Motor neuron (in vitro differentiated cells): ENCODE measurements around the gene MEIS1. TPM values are rescaled to one million over a fixed set of nuclear protein-coding genes. Genes with fewer than 3 reads are reported as not detected.
A peak's percentile ranks its signal among the peaks of the same experiment; 100 is the strongest.

ENCODE experiments used
- ATAC-seq, 8 experiments: fragments of 200-7000 bp; cut with Tn5 transposase; replicated peaks in 6 of 8; 2 replicates each; pipeline ENCODE4 v1.8.0; 2021; ENCODE audit warnings: mild to moderate bottlenecking in 8 of 8, moderate library complexity in 8 of 8
- H3K27ac ChIP-seq, 2 donors: fragments of 250-450 bp; sonication (Bioruptor Pico); 2 replicates each; pipeline ENCODE4 v1.9.0; 2021; ENCODE audit warnings: antibody characterized with exemption in 2 of 2, mild to moderate bottlenecking in 2 of 2, moderate library complexity in 1 of 2
- H3K4me1 ChIP-seq, 2 donors: fragments of 250-450 bp; sonication (Bioruptor Pico); replicated peaks in 1 of 2; 2 replicates each; pipeline ENCODE4 v1.6.1; 2021; ENCODE audit warnings: antibody characterized with exemption in 2 of 2, mild to moderate bottlenecking in 2 of 2, moderate library complexity in 1 of 2
- H3K4me3 ChIP-seq, 5 donors: fragments of 250-450 bp; sonication (Bioruptor Pico); 2 replicates each; pipeline ENCODE4 v1.9.0; 2021; ENCODE audit warnings: antibody characterized with exemption in 5 of 5, mild to moderate bottlenecking in 5 of 5, moderate library complexity in 4 of 5
- WGBS, 10 experiments: fragments of 450-650 bp; shearing (Covaris generic); methylation state at CpG; one replicate each; pipeline ENCODE4 v1.0.0; 2022; 5-methylcytosine and 5-hydroxymethylcytosine counted together
- in situ Hi-C, 9 experiments: fragments of 400-800 bp; cut with MboI; loops; one replicate each; pipeline ENCODE4 v1.15.0; 2021; ENCODE audit warnings: low sequenced_read_pairs in 9 of 9, low pct_unique_long_range_greater_than_20kb in 2 of 9; ENCODE audit not compliant: unreplicated experiment in 9 of 9
- total RNA-seq, 8 experiments: library from RNA; unstranded; fragments of 300-600 nt; gene quantifications; 2 replicates each; pipeline versions ENCODE4 v1.2.3 to v1.2.4, GENCODE V29; 2022

The MEIS1 gene
- total RNA-seq, 8 experiments from 2014 or later: 11.7 to 241 (median 152) TPM

- Histone ChIP-seq H3K4me1 (peaks cover 12 to 75% of the 10 kb centered on the region in 2 donors), H3K4me3 (no peak overlapping the region), H3K27ac (no peak overlapping the region)
- in situ Hi-C loops: no loop called here
- ATAC-seq: no peak
These were observed 17.3 kb downstream of the MEIS1 start for GRCh38 chr2:66452214-66452613.

DNA sequence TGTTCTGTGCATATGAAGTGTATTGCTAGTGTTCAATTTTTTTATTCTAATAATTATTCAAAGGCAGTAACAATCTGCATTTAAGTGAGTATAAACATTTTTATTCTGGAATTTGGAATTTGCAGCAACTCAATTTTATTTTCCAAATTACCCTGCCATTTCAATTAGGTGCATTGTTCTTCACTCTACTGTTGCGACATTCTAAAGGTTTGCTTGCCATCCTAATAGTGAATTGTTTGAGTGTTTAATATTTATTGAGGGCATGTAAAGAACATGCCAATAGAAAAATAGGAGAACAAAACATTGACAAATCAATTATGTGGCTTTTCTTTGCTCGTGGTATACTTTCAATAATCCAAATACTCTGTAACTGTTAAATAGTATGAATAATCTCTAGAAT is 18.0 kb downstream of the MEIS1 start:
- no peak overlapping the region for H3K4me3 ChIP-seq
- WGBS, 10 experiments: 33 to 94% (median 80%) methylated on average over 1 to 2 of the region's 2 CpGs; no CpG with 5 or more reads in 1 of the 10 experiments

GRCh38 chr2:66455490-66455889 is 20.6 kb downstream of the MEIS1 start:
- H3K4me1 ChIP-seq: peaks cover 25 to 67% of the 10 kb centered on the region in 2 donors
- ATAC-seq: no peak
- no peak overlapping the region for H3K4me3 ChIP-seq
- no peak overlapping the region for H3K27ac ChIP-seq
- 80 to 100% (median 98%) methylated on average over 1 to 2 of the region's 2 CpGs; no CpG with 5 or more reads in 2 of the 10 experiments for WGBS, 10 experiments
- in situ Hi-C loops: no loop called here

More for the DNA sequence above, 18.0 kb downstream of the MEIS1 start:
- no peak overlapping the region for H3K27ac ChIP-seq
- in situ Hi-C loops: no loop called here
- H3K4me1 ChIP-seq: peaks cover 8 to 68% of the 10 kb centered on the region in 2 donors
- ATAC-seq: no peak

- peak in 1 of 8 experiments; percentile 45 for ATAC-seq
- in situ Hi-C loops: no loop called here
- WGBS, 10 experiments: 50 to 91% (median 79%) methylated on average over 1 to 7 of the region's 7 CpGs
- Histone ChIP-seq H3K4me3 (no peak overlapping the region), H3K4me1 (peaks cover 32 to 68% of the 10 kb centered on the region in 2 donors), H3K27ac (no peak overlapping the region)
These were observed 21.5 kb downstream of the MEIS1 start for GRCh38 chr2:66456183-66457041.

- Histone ChIP-seq H3K4me3 (no peak overlapping the region), H3K4me1 (peaks cover 43 to 68% of the 10 kb centered on the region in 2 donors), H3K27ac (no peak overlapping the region)
- WGBS, 10 experiments: 90 to 100% (median 95%) methylated on average over 1 to 6 of the region's 6 CpGs; no CpG with 5 or more reads in 6 of the 10 experiments
- in situ Hi-C loops: no loop called here
- ATAC-seq: no peak
These were observed 22.6 kb downstream of the MEIS1 start for GRCh38 chr2:66457545-66457944.

DNA sequence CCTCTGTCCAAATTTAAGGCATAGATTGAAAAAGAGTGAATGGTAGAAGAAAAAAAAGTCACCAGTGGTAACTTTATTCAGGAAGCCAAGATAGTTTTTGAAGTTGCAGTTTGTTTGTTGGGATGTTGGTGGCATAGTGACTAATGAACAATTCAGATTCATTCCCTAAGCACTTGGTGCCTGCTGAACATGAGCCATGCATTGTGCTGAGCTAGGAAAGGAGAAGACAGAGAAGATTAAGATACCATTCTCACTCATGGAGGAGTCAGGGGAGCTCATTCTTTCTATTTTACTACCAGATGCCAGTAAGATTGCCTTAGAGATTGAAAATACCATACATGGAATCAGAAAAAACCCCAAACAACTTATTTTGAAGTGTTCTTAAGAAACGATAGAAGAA is 25.1 kb downstream of the MEIS1 start:
- peak in 4 of 8 experiments; percentile 14 to 51 (median 26) for ATAC-seq
- in situ Hi-C loops: no loop called here
- whole genome bisulfite sequencing, 10 experiments: 38 to 100% (median 100%) methylated on average over 1 of the region's 1 CpG; no CpG with 5 or more reads in 1 of the 10 experiments
- no peak overlapping the region for H3K4me3 ChIP-seq
- no peak overlapping the region for H3K27ac ChIP-seq
- H3K4me1 ChIP-seq: peaks cover 63 to 76% of the 10 kb centered on the region in 2 donors

DNA sequence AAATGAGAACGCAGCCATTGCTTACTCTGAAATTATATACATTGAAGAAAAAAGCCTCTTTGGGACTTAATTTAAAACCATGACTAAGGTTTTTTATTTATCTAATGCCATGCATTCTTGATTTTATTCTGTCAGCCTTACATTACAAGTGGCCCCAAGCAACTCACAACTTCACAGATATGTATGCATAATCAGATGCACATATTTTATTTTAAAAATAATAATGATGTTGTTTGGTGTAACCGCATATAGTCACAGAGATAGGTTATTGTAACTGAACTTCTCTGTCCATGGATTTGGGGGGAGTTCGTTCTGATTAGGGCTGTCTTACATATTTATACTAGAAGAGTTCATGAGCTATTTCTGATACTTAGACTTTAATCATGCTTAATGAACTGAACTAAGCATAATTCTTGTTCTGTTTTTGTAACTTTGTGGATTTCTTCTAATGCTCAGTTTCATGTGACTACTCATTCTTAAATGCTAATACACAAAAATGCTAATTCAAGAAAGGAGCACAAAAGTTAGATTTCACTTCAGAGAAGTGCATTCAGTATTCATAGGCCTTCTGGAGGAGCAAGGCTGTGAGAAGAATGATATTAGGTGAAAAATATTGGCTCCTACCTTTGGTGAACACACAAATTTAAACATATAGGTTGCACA is 26.2 kb downstream of the MEIS1 start:
- in situ Hi-C loops: no loop called here
- ATAC-seq: peak in 3 of 8 experiments; percentile 64 to 92 (median 74)
- H3K4me1 ChIP-seq: peaks cover 66 to 78% of the 10 kb centered on the region in 2 donors

DNA sequence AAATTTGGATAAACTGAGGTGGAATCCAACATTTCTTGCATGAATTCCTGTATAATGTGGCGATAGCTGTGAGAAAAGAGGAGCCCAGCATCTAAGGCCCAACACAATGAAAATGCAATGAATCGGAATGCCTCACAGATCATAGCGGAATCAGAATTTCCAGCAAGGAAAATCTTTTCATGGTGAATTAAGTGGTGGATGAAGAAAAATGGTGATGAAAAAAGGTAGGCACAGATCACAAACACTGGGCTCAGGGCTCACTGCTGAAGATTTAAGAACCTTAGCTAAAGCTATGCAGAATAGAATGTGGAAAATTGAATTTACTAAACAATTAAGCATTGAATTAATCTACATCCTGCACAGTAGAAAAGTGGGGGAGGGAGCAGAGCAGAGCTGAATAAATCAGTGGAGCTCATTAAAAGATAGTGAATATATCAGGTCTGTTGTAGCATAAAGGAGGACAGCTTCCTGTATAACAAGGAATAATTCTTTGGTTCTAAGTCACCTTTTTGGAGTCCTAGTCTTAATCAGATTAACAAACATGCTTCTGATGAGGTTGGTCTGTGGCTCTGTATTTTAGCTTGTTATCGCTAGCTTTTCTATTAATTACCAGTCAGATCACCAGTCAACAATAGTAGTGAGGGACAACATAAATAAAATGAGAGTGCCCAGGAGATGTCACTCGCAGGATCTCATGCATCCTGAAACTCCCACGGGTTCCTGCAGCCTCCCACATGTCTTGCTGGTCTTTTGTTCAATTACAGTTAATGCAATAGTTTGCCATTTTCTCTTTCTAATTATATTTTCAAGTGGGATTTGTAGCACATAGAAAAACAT is 27.0 kb downstream of the MEIS1 start:
- in situ Hi-C loops: no loop called here
- Histone ChIP-seq H3K27ac (no peak overlapping the region), H3K4me3 (no peak overlapping the region), H3K4me1 (peaks cover 72 to 86% of the 10 kb centered on the region in 2 donors)
- ATAC-seq: peak in 6 of 8 experiments; percentile 7 to 72 (median 58)
- 43 to 97% (median 63%) methylated on average over 2 to 6 of the region's 6 CpGs for WGBS, 10 experiments

More for the DNA sequence above, 26.2 kb downstream of the MEIS1 start:
- Histone ChIP-seq H3K27ac (no peak overlapping the region), H3K4me3 (no peak overlapping the region)
- WGBS, 10 experiments: 0 to 100% (median 95%) methylated on average over 1 to 3 of the region's 3 CpGs; no CpG with 5 or more reads in 2 of the 10 experiments

DNA sequence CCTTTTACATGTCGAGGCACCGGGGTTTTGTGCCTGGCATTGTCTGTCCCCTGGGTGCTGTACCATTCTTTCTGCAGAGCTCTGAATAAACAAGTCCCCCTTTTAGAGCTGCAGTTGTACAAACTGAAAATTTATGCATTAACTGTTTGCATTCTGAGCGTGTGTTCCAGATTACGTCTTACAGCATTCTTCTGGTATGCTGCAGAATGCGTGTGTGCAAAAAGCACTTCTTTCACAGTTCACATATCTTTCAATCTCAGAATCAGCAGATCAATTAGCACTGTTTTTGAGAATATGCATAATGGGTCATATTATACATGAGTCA is 27.5 kb downstream of the MEIS1 start:
- WGBS, 10 experiments: 19 to 50% (median 30%) methylated on average over 1 to 5 of the region's 5 CpGs; no CpG with 5 or more reads in 3 of the 10 experiments
- ATAC-seq: peak in 6 of 8 experiments; percentile 5 to 42 (median 38)
- in situ Hi-C loops: no loop called here
- H3K27ac ChIP-seq: no peak overlapping the region
- H3K4me1 ChIP-seq: peaks cover 75 to 92% of the 10 kb centered on the region in 2 donors
- no peak overlapping the region for H3K4me3 ChIP-seq

DNA sequence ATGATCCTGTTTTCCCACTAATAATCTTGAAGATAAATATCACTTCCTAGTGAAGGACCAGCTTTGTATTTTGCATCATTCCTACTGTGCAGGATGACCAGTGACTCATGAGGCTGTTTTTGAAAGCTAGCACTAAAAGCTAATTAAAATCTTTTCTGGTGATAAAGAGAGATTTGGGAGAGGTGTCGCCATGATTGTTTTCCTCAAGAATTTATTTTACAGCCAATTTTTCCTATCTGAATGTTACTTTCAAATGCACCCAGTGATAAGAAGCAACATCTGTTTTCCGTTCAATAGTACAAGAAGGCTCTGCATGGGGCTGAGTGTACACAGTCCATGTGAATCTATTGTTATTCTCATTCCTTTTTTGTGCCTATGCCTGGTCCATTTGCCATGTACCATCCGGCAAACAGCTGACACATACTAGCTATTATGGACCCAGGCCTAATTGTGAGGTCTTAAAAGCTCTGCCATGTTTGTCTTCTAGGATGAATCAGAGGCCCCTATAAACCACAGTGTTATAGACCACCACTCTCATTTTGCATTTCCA is 28.4 kb downstream of the MEIS1 start:
- no peak overlapping the region for H3K4me3 ChIP-seq
- peak in 5 of 8 experiments; percentile 47 to 70 (median 63) for ATAC-seq
- 46 to 100% (median 67%) methylated on average over 1 to 3 of the region's 3 CpGs; no CpG with 5 or more reads in 1 of the 10 experiments for WGBS, 10 experiments
- no peak overlapping the region for H3K27ac ChIP-seq
- peaks cover 79 to 96% of the 10 kb centered on the region in 2 donors for H3K4me1 ChIP-seq
- in situ Hi-C loops: no loop called here

GRCh38 chr2:66464930-66465637 is 30.2 kb downstream of the MEIS1 start:
- Histone ChIP-seq H3K4me1 (peaks cover 76 to 100% of the 10 kb centered on the region in 2 donors), H3K4me3 (no peak overlapping the region), H3K27ac (no peak overlapping the region)
- no peak for ATAC-seq
- in situ Hi-C loops: no loop called here
- 60 to 100% (median 77%) methylated on average over 1 to 4 of the region's 4 CpGs for WGBS, 10 experiments

- WGBS, 10 experiments: 59 to 100% (median 79%) methylated on average over 1 to 2 of the region's 2 CpGs; no CpG with 5 or more reads in 2 of the 10 experiments
- peaks cover 81 to 100% of the 10 kb centered on the region in 2 donors for H3K4me1 ChIP-seq
- in situ Hi-C loops: no loop called here
- H3K4me3 ChIP-seq: no peak overlapping the region
- no peak for ATAC-seq
- no peak overlapping the region for H3K27ac ChIP-seq
These were observed 31.5 kb downstream of the MEIS1 start for GRCh38 chr2:66466433-66466832.
